H1 (cell line): ENCODE data around the gene KLF12. TPM values are rescaled to one million over a fixed set of nuclear protein-coding genes. Genes with fewer than 3 reads are reported as not detected.

Experiments used
- CTCF ChIA-PET: fragments of 300-600 bp; sonication (Branson Sonifier 250); formaldehyde crosslinking; loops from one replicate; lab custom pipeline; 2021; ENCODE audit not compliant: partially characterized antibody; lab: Charles Lee
- POLR2A ChIA-PET: fragments of 300-600 bp; sonication (Branson Sonifier 250); formaldehyde crosslinking; loops from one replicate; lab custom pipeline; 2021; ENCODE audit warnings: inconsistent platforms; ENCODE audit not compliant: partially characterized antibody; lab: Charles Lee
- DNase-seq, 2 experiments: peaks; one replicate each; pipeline versions ENCODE4 v3.0.0 to v3.0.0-alpha.2; 2010 to 2022; ENCODE audit warnings: low spot score in 2 of 2, low read depth in 1 of 2, mixed read lengths in 1 of 2
- FAIRE-seq: peaks from 2 replicates; lab custom pipeline; 2011; peaks lifted over from hg19 to GRCh38; lab: Jason Lieb, UNC
- H2AFZ ChIP-seq: 2 replicates; pipeline ENCODE4 v1.8.1; 2012; ENCODE audit warnings: low read length, inconsistent platforms
- H2AK5ac ChIP-seq: 2 replicates; pipeline ENCODE4 v1.6.1; 2013; ENCODE audit warnings: low read depth, low read length
- H2BK120ac ChIP-seq: replicated peaks from 2 replicates; pipeline ENCODE3; 2013; ENCODE audit warnings: low read depth, low read length, inconsistent platforms
- H2BK12ac ChIP-seq: 2 replicates; pipeline ENCODE4 v1.6.1; 2013; ENCODE audit warnings: low read depth, low read length
- H2BK15ac ChIP-seq: 2 replicates; pipeline ENCODE4 v1.6.1; 2013; ENCODE audit warnings: low read length
- H2BK20ac ChIP-seq: 2 replicates; pipeline ENCODE4 v1.6.1; 2013; ENCODE audit warnings: low read length
- H2BK5ac ChIP-seq: 2 replicates; pipeline ENCODE4 v1.6.1; 2013; ENCODE audit warnings: low read depth, low read length
- H3K14ac ChIP-seq: 2 replicates; pipeline ENCODE4 v1.6.1; 2013; ENCODE audit warnings: inconsistent platforms; ENCODE audit not compliant: insufficient read length
- H3K18ac ChIP-seq: 2 replicates; pipeline ENCODE4 v1.6.1; 2013; ENCODE audit warnings: low read length; ENCODE audit errors: extremely low read depth
- H3K23ac ChIP-seq: 2 replicates; pipeline ENCODE4 v1.6.1; 2013; ENCODE audit warnings: inconsistent platforms; ENCODE audit not compliant: insufficient read length
- H3K23me2 ChIP-seq: 2 replicates; pipeline ENCODE4 v1.6.1; 2013; ENCODE audit warnings: low read depth, low read length
- H3K27ac ChIP-seq: 2 replicates; pipeline ENCODE4 v1.6.1; 2011; ENCODE audit warnings: low read depth, low read length, inconsistent platforms
- H3K27me3 ChIP-seq, 4 experiments: replicated peaks in 1 of 4; 1 replicate in 1 of 4; 2 replicates in 3 of 4; pipeline versions ENCODE4 v1.6.1 to v1.8.1; 2011 to 2013; ENCODE audit warnings: low read length in 3 of 4, mild to moderate bottlenecking in 3 of 4, inconsistent platforms in 2 of 4, mixed read lengths in 2 of 4, moderate library complexity in 1 of 4; ENCODE audit not compliant: control insufficient read depth in 3 of 4, insufficient read depth in 3 of 4; ENCODE audit errors: extremely low read depth in 1 of 4
- H3K36me3 ChIP-seq, 4 experiments: 2 replicates each; pipeline versions ENCODE4 v1.6.1 to v1.8.1; 2011 to 2013; ENCODE audit warnings: mild to moderate bottlenecking in 4 of 4, low read length in 3 of 4, moderate library complexity in 2 of 4, control low read depth in 1 of 4, inconsistent platforms in 1 of 4; ENCODE audit not compliant: insufficient read depth in 4 of 4, control insufficient read depth in 2 of 4
- H3K4ac ChIP-seq: replicated peaks from 2 replicates; pipeline ENCODE3; 2013; ENCODE audit warnings: low read length, low read depth, mixed read lengths, inconsistent platforms; ENCODE audit not compliant: insufficient read length
- H3K4me1 ChIP-seq, 4 experiments: replicated peaks in 1 of 4; 1 replicate in 1 of 4; 2 replicates in 3 of 4; pipeline versions ENCODE4 v1.6.1 to v1.8.1; 2011 to 2013; ENCODE audit warnings: low read length in 3 of 4, inconsistent platforms in 2 of 4, mixed read lengths in 1 of 4; ENCODE audit not compliant: insufficient read depth in 4 of 4, control insufficient read depth in 3 of 4
- H3K4me2 ChIP-seq, 2 experiments: 2 replicates each; pipeline versions ENCODE4 v1.6.1 to v1.8.1; 2011 to 2013; ENCODE audit warnings: low read depth in 2 of 2, low read length in 2 of 2, control low read depth in 1 of 2, inconsistent platforms in 1 of 2, mild to moderate bottlenecking in 1 of 2; ENCODE audit not compliant: insufficient read depth in 1 of 2
- H3K4me3 ChIP-seq, 4 experiments: fragments of 200-600, 300-600 bp in 1 of 4; sonication (generic), shearing (Covaris generic), sonication (Bioruptor Twin) in 1 of 4; 2 replicates each; pipeline versions ENCODE4 v1.5.1 to v1.8.1; 2011 to 2016; ENCODE audit warnings: low read length in 4 of 4, low read depth in 3 of 4, control low read depth in 2 of 4, inconsistent platforms in 2 of 4, mild to moderate bottlenecking in 2 of 4, mixed read lengths in 1 of 4, moderate library complexity in 1 of 4; ENCODE audit not compliant: insufficient read depth in 2 of 4; ENCODE audit errors: extremely low read depth in 1 of 4
- H3K56ac ChIP-seq: replicated peaks from 2 replicates; pipeline ENCODE3; 2013; ENCODE audit warnings: low read depth, mild to moderate bottlenecking, mixed read lengths, low read length, inconsistent platforms; ENCODE audit not compliant: insufficient read length
- H3K79me1 ChIP-seq: 2 replicates; pipeline ENCODE4 v1.6.1; 2013; ENCODE audit warnings: low read depth, low read length, control low read depth
- H3K79me2 ChIP-seq, 2 experiments: 2 replicates each; pipeline versions ENCODE4 v1.6.1 to v1.8.1; 2012 to 2013; ENCODE audit warnings: low read length in 2 of 2, mild to moderate bottlenecking in 2 of 2, inconsistent platforms in 1 of 2; ENCODE audit not compliant: insufficient read depth in 2 of 2, control insufficient read depth in 1 of 2
- H3K9ac ChIP-seq, 4 experiments: replicated peaks in 1 of 4; 1 replicate in 1 of 4; 2 replicates in 3 of 4; pipeline versions ENCODE4 v1.6.1 to v1.8.1; 2011 to 2013; ENCODE audit warnings: low read depth in 3 of 4, low read length in 3 of 4, control low read depth in 2 of 4, mild to moderate bottlenecking in 2 of 4, moderate library complexity in 2 of 4, inconsistent platforms in 1 of 4; ENCODE audit errors: extremely low read depth in 1 of 4
- H3K9me3 ChIP-seq, 2 experiments: 2 replicates each; pipeline versions ENCODE4 v1.6.1 to v1.8.1; 2012 to 2013; ENCODE audit warnings: mild to moderate bottlenecking in 2 of 2, moderate library complexity in 2 of 2, control low read depth in 1 of 2, inconsistent platforms in 1 of 2, low read depth in 1 of 2, low read length in 1 of 2, mixed read lengths in 1 of 2; ENCODE audit not compliant: insufficient read depth in 2 of 2
- H4K20me1 ChIP-seq, 2 experiments: replicated peaks in 1 of 2; 2 replicates each; pipeline versions ENCODE3 to v1.8.1; 2011 to 2013; ENCODE audit warnings: inconsistent platforms in 2 of 2, low read length in 2 of 2, mild to moderate bottlenecking in 1 of 2; ENCODE audit not compliant: insufficient read depth in 2 of 2, control insufficient read depth in 1 of 2
- H4K5ac ChIP-seq: 2 replicates; pipeline ENCODE4 v1.6.1; 2013; ENCODE audit warnings: low read length, low read depth, mixed read lengths, inconsistent platforms; ENCODE audit not compliant: insufficient read length
- H4K8ac ChIP-seq: 2 replicates; pipeline ENCODE4 v1.8.0; 2013; ENCODE audit warnings: mild to moderate bottlenecking, moderate library complexity, low read length, inconsistent platforms; ENCODE audit not compliant: insufficient read depth; ENCODE audit errors: extremely low read depth
- H4K91ac ChIP-seq: replicated peaks from 2 replicates; pipeline ENCODE3; 2013; ENCODE audit warnings: low read length, mixed read lengths, inconsistent platforms; ENCODE audit not compliant: insufficient read length
- CREB1 ChIP-seq: IDR thresholded peaks from 2 replicates; pipeline ENCODE4 v1.6.1; 2012; ENCODE audit warnings: inconsistent platforms
- E2F6 ChIP-seq: IDR thresholded peaks from 2 replicates; pipeline ENCODE4 v1.6.1; 2012; ENCODE audit warnings: inconsistent platforms
- EP300 ChIP-seq, 2 experiments: IDR thresholded peaks; 1 replicate in 1 of 2; 2 replicates in 1 of 2; pipeline ENCODE4 v1.6.1; 2011 to 2012; ENCODE audit warnings: low read depth in 2 of 2, low read length in 2 of 2, mild to moderate bottlenecking in 2 of 2, borderline replicate concordance in 1 of 2, inconsistent platforms in 1 of 2, moderate library complexity in 1 of 2
- PHF8 ChIP-seq: fragments of 200-600 bp; sonication (generic); conservative IDR thresholded peaks from 2 replicates; pipeline ENCODE4 v1.7.1; 2012; ENCODE audit warnings: low read depth, mild to moderate bottlenecking, inconsistent platforms, low read length, moderate library complexity
- POU5F1 ChIP-seq: IDR thresholded peaks from 2 replicates; pipeline ENCODE4 v1.6.1; 2011; ENCODE audit warnings: low read depth, mild to moderate bottlenecking, low read length, moderate library complexity
- SAP30 ChIP-seq: fragments of 300-600 bp; sonication (generic); IDR thresholded peaks from 2 replicates; pipeline ENCODE4 v1.7.1; 2012; ENCODE audit warnings: low read length, moderate library complexity, mild to moderate bottlenecking, inconsistent platforms; ENCODE audit not compliant: insufficient read depth, insufficient replicate concordance
- TAF1 ChIP-seq: IDR thresholded peaks from 2 replicates; pipeline ENCODE4 v1.6.1; 2011; ENCODE audit warnings: mild to moderate bottlenecking, low read depth, low read length
- TAF7 ChIP-seq: optimal IDR thresholded peaks from 2 replicates; pipeline ENCODE3; 2011; ENCODE audit warnings: low read depth, mild to moderate bottlenecking, inconsistent platforms, low read length, moderate library complexity, borderline replicate concordance
- WGBS, 2 experiments: shearing (Covaris generic) in 1 of 2; methylation state at CpG; one replicate each; pipeline versions ENCODE4 v1.1.6 to v1.1.7; 2013 to 2015; ENCODE audit warnings: low lambda C conversion rate in 2 of 2, mixed read lengths in 2 of 2, inconsistent platforms in 1 of 2, low coverage in 1 of 2, missing lambda C conversion rate in 1 of 2; ENCODE audit not compliant: insufficient replicate concordance in 2 of 2, insufficient coverage in 1 of 2, insufficient read length in 1 of 2; ENCODE audit errors: extremely low coverage in 1 of 2, missing lambda C conversion rate in 1 of 2; 5-methylcytosine and 5-hydroxymethylcytosine counted together
- polyA plus RNA-seq, 7 experiments: library from polyadenylated mRNA; depleted of rRNA in 3 of 7; stranded (reverse) in 5 of 7; unstranded in 2 of 7; fragments of >200 nt in 5 of 7; fragments of 200-250 nt in 2 of 7; gene quantifications; 1 replicate in 5 of 7; 2 replicates in 1 of 7; 4 replicates in 1 of 7; pipeline versions ENCODE4 v1.2.1 to v1.2.3, GENCODE V29; 2011 to 2013; ENCODE audit warnings: missing spikeins in 2 of 7, mixed read lengths in 2 of 7
- total RNA-seq: library from RNA; stranded (reverse); fragmentation: NEBNext Ultra II Directional; extraction: Animal tissue kit (Norgen Biotek cat#: 25700); gene quantifications from 2 replicates; pipeline ENCODE4 v1.2.1, GENCODE V29; 2021

KLF12 gene
- total and polyA plus RNA-seq, 2 of the 8 experiments (the other 6 are each of a cell fraction or from before 2014, with no cell fraction given), result 6.6 to 12.1 TPM

- Histone ChIP-seq H3K79me1 (no peaks in the 10 kb centered on the region), H3K4ac (no peak overlapping the region), H3K4me3 (no peak overlapping the region), H3K14ac (no peak overlapping the region), H3K4me2 (no peak overlapping the region), H3K9me3 (no peaks in the 10 kb centered on the region), H3K9ac (no peak overlapping the region), H3K4me1 (no peaks in the 10 kb centered on the region), H2BK12ac (no peak overlapping the region), H3K79me2 (no peaks in the 10 kb centered on the region), H2AFZ (no peak overlapping the region), H3K18ac (no peak overlapping the region), H4K91ac (no peak overlapping the region), H3K36me3 (no peaks in the 10 kb centered on the region), H3K27ac (no peak overlapping the region), H3K23ac (no peak overlapping the region), H3K23me2 (no peaks in the 10 kb centered on the region), H2AK5ac (no peak overlapping the region), H2BK120ac (no peak overlapping the region), H3K56ac (no peak overlapping the region), H2BK15ac (no peak overlapping the region), H3K27me3 (no peaks in the 10 kb centered on the region), H2BK20ac (no peak overlapping the region), H4K20me1 (no peaks in the 10 kb centered on the region), H4K8ac (no peak overlapping the region), H2BK5ac (no peak overlapping the region), H4K5ac (no peak overlapping the region)
- no peak for FAIRE-seq
- WGBS, 2 experiments, result 96% methylated on average over 3 of the region's 3 CpGs; no CpG with 5 or more reads in 1 of the 2 experiments
- no peak for DNase-seq
- ChIA-PET CTCF (no interaction called here), POLR2A (no interaction called here)
- TF ChIP-seq CREB1 (no peak), POU5F1 (no peak), EP300 (IDR thresholded peaks at IDR 0.05; ENCODE audit: borderline replicate concordance in 1 of 2, low read depth in 2 of 2, low read length in 2 of 2) (no peak), SAP30 (no peak), TAF1 (no peak), E2F6 (no peak), TAF7 (no peak), PHF8 (no peak)
Measured at GRCh38 chr13:74173822-74174221, 39.6 kb upstream of the KLF12 start.
